Fibroblast of pulmonary artery (primary cell): Measurements from ENCODE around the gene DNASE1L2.

ENCODE experiments used
- DNase-seq: peaks from one replicate; pipeline ENCODE4 v3.0.0-alpha.2; 2010; ENCODE audit warnings: low read depth
- H3K4me3 ChIP-seq: replicated peaks from 2 replicates; pipeline ENCODE4 v1.5.1; 2011; ENCODE audit warnings: low read depth, mild to moderate bottlenecking, control low read depth, low read length, moderate library complexity
- TF ChIP-seq, protein P1 (sequence below): IDR thresholded peaks from 2 replicates; pipeline ENCODE4 v1.5.1; 2011; ENCODE audit warnings: mild to moderate bottlenecking, control low read depth, low read length, inconsistent platforms; ENCODE audit errors: missing control alignments

The DNASE1L2 gene

DNA sequence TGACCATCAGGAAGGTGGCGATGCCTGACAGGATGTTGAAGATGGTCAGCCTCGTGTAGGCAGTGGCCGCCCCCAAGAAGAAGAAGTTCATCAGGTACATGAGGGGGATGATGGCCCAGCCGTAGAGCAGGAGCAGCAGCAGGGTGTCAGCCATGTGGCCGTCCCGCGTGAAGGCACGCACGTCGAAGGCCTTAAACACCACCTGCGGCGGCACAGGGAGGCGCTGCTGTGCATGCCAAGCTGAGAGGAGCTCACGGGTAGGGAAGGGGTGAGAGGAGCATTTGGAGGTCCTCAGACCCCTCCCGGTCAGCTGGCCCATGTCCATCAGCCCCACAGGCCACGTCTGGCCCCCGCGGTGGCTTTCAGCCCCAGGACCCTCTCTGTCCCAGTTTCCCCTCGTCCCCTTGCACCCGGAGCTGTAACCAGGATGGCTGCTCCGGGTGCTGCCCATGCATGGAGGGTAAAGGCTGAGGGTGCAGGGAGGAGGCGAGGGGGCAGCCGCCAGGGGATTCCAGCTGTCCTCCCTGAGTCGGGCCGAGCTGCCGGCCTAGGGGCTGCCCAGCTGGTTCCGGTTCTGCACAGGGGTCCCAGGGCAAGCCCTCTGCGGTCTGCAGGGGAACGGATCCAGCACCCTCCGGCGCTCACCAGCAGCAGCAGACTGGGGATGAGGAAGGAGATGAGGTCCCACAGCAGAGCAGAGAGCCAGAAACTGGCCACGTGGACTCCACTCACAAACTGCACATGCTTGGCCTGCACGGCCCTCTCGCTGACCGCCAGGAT lies 48.7 kb downstream of the DNASE1L2 start:
- TF ChIP-seq, protein P1, sequence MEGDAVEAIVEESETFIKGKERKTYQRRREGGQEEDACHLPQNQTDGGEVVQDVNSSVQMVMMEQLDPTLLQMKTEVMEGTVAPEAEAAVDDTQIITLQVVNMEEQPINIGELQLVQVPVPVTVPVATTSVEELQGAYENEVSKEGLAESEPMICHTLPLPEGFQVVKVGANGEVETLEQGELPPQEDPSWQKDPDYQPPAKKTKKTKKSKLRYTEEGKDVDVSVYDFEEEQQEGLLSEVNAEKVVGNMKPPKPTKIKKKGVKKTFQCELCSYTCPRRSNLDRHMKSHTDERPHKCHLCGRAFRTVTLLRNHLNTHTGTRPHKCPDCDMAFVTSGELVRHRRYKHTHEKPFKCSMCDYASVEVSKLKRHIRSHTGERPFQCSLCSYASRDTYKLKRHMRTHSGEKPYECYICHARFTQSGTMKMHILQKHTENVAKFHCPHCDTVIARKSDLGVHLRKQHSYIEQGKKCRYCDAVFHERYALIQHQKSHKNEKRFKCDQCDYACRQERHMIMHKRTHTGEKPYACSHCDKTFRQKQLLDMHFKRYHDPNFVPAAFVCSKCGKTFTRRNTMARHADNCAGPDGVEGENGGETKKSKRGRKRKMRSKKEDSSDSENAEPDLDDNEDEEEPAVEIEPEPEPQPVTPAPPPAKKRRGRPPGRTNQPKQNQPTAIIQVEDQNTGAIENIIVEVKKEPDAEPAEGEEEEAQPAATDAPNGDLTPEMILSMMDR, result no peak
- DNase-seq, result no peak

DNA sequence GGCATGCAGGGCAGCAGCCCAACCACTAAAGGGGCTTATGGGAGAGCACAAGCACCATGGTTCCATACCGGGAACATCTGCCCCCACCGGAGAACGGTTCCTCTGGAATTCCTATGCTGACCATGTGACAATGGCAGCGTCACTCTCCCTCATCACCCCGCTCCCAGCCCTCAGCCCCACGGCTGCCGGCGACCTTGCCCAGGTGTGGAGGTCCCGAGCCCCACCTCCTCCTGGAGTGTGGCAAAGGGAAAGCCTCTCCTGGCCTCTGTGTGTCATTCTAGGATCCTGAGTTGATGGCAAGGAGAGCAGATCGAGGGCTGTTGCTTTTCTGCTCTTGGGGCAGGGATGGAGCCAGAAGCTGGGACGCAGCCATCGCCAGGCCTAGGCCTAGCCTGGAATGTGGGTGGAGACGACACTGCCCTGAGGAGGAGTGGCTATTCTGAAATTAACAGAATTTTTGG lies 49.5 kb downstream of the DNASE1L2 start:
- TF ChIP-seq, protein P1, result no peak
- DNase-seq, result no peak
- no peak overlapping the region for H3K4me3 ChIP-seq

More for the DNA sequence above, 48.7 kb downstream of the DNASE1L2 start:
- H3K4me3 ChIP-seq, result no peak overlapping the region

DNA sequence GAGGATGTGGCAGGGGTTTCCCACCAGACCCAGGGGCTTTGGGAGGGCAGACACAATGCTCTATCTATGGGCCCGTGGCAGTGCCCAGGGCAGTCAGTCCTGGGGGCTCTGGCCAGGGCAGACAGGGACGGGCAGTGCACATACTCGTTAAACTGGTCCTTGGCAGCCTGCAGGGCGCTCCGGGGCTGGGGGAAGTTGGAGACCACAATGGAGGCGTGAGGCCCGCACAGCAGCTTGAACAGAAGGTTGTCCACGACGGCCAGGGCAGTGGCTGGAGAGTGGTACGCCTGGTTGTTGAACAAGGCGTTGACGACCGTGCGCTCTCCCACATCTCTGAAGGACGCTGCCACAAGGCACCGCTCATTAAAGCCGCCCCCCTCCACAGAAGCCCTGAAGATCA lies 50.3 kb downstream of the DNASE1L2 start:
- TF ChIP-seq, protein P1, result no peak
- DNase-seq, result no peak
- no peak overlapping the region for H3K4me3 ChIP-seq

DNA sequence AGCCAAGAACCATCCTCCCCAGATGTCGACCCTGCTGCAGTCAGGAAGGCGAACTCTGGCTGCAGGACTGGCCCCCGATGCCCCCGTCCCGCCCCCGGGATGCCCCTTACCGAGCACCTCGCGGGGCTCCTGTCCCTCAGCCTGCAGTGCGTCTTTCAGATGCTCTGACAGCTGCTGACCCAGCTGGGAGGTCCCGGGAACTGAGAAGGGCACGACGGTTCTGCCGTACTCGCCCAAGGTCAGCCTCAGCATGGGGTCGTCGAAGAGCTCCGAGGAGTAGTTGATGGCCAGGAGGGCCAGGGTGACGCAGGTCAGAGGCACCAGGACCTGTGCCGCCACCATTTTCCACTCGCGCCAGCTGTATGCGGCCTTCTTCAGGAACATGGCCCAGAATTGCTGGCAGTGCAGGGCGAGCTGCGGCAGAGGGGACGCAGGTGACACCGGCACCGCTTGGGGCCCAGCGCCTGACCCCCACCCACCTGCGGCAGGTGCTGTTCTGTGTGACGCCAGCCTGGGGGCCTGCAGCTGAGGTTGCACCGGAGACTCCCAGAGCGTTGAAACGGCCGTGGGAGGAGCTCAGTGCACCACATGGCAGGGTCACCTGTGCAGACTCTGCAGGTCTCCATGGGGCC lies 51.8 kb downstream of the DNASE1L2 start:
- TF ChIP-seq, protein P1, result no peak
- no peak for DNase-seq
- no peak overlapping the region for H3K4me3 ChIP-seq
